HG03175 (cell line): ENCODE measurements around the gene MXD3.
A peak's percentile ranks its signal among the peaks of the same experiment; 100 is the strongest.
"Not testable (repeated sequence)": the region's sequence is repeated elsewhere in the genome, so short reads cannot be mapped to it uniquely, and the experiment has no call there.

ENCODE experiments used
- ATAC-seq: cut with Tn5 transposase; IDR thresholded peaks from one replicate; pipeline ENCODE4 v1.9.1; 2021; ENCODE audit warnings: mild to moderate bottlenecking, moderate library complexity; ENCODE audit not compliant: unreplicated experiment

The MXD3 gene

DNA sequence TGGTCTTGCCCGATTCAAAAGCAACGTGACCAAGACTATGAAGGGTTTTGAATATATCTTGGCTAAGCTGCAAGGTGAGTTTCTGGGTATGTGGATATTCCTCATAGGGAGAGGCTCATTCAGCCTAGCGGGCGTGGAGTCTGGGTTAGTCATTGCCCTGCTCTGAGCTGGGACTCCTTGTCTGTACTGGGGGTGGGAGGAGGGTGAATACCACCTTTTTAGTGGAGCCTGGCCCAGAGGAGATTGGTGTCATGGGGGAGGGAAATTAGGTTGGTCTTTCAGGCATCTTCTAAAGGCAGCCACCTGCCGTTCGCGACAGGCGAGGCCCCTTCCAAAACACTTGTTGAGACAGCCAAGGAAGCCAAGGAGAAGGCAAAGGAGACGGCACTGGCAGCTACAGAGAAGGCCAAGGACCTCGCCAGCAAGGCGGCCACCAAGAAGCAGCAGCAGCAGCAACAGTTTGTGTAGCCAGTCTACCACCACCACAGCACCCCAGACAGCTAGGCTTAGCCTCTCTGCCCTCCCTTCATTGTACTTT lies 5.5 kb downstream of the MXD3 start:
- not testable (repeated sequence) for ATAC-seq

DNA sequence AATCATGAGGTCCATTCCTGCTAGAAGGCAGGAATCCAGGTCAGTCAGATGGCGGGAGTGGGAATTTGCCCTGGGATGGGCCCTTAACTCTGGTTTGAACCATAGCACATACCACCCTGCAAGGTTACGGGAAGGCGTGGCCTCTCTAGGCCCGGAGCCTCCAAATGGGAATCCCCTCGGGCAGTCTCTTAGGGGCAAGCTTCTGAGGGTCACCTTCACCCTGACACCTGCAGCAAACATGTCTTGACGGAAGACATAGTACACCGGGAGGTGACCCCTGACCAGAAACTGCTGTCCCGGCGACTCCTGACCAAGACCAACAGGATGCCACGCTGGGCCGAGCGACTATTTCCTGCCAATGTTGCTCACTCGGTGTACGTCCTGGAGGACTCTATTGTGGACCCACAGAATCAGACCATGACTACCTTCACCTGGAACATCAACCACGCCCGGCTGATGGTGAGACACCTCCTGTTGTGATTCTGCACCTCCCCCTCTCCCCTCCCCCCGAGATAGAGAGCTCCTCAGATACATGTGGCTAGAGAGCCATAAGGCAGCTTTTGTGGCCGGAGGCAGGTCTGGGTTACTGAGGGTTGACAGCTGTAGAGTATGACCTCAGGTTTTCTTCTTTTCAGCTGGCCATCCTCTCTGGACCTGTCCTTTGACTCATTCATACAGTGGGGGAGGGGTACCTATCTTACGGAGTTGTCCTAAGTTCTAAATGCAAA lies 7.1 kb downstream of the MXD3 start:
- ATAC-seq = no peak

DNA sequence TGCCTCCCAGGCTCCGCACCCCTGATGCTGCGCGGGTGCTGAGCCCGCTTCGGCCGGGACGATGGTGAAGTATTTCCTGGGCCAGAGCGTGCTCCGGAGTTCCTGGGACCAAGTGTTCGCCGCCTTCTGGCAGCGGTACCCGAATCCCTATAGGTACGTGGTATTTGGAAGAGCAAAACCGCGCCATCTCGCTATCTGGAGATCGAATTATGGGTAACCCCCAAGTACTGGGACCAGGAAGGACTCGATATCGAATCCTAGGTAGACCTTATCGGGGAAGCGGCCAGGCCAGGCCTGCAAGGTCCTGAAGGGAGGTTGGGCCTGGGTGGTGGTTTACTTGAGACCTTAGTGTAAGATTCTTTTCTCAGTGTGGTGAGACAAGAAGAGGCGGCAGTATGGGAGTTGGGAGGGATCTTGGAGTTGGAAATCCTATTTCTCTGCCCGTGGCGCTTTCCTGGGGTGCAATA lies 7.7 kb downstream of the MXD3 start:
- ATAC-seq = no peak

DNA sequence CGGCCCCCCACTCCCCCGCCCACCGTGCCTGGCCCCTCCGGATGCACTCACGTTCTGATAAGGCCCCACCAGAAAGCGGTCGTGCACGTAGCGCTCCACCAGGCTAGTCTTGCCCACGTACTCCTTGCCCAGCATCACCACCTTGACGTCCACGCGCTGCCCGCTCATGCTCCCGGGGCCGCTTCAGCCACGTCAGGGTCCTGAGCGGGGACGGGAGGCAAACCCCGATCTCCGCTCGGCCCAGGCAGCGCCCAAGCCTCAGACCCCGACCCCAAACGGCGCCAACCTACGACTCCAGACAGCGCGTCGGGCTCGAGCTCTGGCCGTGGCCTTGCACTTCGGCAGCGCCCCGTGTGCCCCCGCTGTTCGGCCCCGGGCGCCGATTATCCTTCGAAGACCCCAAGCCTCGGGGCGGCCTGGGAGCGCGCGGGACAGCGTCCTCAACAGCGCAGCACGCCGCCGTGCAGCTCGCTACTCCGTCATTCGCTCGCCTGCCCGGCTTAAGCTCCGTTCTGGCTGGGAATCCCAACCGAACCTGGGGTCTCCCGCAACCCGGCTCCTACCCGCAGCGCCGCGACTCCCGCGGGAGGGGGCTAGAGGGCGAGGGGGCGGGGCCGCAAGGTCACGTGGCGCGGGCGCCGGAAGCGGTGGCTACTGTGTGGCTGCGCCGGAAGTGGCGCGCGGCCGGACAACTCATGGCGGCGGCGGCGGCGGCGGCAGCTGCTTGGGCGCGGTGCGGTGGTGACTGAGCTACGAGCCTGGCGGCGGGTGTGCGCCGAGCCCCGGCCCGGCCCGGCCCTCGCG lies 8.4 kb downstream of the MXD3 start, which contains the start of the genes PRELID1 and RAB24:
Gene PRELID1, plus strand, starts transcription at position 679 of the 804 bp plus-strand sequence. CDS start 187 bp downstream, outside the sequence.
Gene RAB24, minus strand, starts transcription at position 599 of the 804 bp plus-strand sequence. Its CDS starts 431 bp downstream, at position 168.
- ATAC-seq = peak; percentile 73

DNA sequence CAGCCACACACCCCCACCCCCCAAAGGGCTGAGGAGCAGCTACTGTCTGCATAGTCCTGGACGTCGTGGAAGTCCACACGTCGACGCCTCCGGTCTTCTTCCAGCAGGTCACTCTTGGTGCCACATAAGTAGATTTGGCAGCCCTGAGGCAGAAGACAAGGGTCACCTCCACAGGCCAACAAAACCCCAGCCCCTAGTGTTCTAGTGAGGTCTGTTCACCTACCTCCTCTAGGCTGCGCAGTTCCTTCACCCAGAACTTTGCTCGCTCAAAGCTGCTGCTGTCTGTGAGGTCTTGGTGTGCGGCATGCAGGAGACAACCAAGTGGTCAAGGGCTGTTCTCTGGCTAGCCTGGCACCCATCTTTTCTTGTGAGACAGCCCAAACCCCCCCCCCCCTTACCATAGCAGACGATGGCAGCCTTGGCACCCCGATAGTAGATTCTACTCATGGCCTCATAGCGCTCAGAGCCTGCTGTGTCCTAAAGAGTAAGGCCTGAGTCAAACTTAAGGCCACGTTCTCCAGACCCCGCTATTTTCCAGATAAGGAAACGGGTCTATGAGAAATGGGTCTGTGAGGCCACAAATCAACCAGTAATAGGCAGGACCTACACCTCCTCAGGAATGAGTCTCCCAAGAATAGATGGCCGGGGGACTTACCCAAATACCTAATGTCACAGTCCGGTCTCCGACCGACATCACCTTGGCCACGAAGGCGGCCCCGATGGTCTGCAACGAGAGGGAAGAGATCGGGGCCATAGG lies 9.2 kb downstream of the MXD3 start:
- ATAC-seq = no peak

DNA sequence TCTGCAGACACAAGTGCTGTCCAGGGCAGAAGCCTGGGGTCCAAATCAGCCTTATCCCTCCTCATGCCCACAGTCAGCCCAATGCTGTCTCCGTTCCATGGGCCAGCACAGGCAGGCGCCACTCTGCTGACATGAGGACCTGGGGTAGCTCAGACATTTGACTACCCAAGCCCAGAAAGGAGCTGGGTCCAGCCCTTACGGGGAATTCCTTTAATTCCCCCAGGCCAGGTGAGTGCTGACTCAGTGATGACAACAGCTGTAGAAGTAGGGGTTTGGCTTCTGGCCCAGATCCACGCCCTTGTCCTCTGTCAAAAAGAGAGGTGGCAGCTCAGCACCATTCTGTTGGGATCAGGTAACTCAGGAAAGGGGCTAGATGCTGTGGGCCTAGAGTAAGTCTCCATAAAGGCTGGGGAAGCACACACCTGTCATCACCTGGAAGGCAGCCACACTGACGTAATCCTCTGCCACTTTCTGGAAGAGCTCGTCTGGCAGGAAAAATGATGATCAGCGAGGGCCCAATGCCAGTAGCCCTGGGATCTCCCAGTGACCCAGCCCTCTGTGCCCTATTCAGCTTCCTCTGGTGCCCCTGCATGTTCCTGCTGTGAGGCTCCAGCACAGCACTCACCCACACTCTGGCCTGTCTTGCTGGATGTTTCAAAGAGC lies 10.1 kb downstream of the MXD3 start:
- no peak for ATAC-seq

DNA sequence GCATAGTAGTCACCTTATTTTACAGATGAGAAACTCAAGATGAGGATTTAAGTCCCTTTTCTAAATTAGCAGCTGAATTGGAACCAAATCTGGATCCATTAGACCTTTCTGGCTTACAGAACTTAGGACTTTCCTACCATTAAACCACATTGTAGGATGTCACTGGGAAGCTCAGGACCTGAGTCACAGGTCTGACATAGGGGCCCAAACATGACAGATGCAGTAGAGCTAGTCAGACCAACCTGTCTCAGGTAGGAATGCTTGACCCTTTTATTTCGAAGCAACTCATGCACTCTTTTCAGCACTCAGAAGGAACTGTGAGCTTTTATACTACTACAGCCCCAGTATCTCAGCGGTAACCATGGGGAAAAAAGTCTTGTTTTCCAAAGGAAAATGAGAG lies 10.7 kb downstream of the MXD3 start:
- ATAC-seq = no peak

DNA sequence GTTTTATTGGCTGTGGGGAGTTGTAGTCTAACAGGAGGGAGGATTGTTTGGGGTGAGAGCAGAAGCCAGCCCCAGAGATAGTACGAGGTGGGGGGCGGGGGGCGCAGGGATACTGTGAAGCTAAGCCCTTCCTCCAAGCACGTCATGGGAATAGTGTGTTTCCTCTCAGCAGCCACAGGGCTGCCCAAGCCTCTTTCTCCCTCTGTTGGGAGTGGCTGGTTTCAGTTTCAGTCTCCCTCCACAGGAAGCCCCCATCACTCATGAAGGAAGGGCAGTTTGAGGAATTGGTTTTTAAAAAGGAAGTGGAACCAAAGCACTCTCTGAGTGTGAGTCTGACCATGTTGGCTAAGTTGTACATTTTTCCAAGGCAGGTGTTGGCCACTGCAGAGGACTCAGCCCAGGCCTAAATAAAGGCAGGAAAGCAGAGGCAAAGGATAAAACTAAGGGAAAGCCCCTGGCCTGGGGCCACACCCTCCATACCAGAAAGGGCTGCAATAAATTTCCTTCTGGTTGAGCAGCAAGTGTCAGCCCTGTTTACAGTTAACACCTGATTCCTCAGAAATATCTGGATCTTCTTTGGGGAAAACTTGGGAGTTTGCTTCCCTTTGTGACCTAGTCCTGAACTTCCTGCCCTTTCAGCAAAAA lies 11.3 kb downstream of the MXD3 start:
- ATAC-seq = peak; percentile 28

DNA sequence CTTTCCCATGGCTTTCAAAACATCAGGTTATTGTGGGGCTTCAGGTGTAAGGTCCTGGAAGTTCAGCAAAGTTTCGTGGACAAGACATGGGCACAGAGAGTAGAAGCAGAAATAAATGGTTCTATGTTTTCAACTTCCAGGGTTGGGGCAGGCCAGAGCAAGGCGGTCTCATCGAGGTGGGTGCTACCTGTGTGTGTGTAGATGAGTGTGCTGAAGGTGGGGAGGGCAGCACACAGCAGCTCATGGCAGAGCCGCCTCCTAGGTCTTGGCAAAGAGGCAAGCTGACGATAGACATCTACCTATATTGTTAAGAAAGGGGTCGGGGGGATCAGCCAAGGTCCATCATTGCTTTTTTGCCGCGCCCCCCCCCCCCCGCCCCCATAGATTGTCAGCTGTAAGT lies 12.0 kb downstream of the MXD3 start:
- no peak for ATAC-seq

DNA sequence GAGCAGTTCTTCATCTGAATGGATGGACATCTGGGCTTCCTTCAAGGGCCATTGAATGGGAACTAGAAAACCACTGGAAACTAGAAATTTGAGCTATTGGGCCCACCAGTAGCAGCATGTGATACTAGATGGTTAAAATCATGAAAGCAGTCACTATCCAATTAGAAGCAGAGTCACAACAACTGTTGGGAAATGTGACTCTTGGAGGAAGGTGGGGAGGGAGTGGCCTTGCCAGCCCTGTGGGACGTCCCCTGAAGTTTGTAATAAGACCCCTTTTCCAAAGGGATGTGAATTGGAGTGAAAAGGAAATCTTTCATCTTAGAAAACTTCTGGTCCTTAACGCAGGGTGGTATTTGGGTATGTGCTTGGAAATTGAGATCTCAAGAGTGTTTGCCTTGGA lies 13.8 kb downstream of the MXD3 start:
- no peak for ATAC-seq

DNA sequence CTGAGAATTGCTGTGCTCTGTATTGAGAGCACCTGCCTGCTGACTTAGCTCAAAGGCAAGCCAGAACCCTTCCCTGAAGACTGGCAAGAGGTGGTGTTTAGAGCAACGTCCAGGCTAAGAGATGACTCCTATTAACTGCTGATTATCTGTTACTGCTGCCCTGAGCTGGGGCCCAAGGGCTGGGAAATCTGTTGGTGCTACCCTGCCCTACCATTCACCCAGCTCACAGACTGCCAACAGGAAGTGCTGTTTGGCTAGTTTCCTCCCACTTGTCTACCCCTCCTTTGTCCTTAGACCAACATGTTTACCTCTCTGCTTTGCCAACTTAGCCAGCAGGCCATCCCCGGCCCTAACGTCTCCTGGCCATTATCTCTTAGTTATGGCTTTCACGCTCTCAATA lies 15.1 kb downstream of the MXD3 start:
- ATAC-seq = no peak

DNA sequence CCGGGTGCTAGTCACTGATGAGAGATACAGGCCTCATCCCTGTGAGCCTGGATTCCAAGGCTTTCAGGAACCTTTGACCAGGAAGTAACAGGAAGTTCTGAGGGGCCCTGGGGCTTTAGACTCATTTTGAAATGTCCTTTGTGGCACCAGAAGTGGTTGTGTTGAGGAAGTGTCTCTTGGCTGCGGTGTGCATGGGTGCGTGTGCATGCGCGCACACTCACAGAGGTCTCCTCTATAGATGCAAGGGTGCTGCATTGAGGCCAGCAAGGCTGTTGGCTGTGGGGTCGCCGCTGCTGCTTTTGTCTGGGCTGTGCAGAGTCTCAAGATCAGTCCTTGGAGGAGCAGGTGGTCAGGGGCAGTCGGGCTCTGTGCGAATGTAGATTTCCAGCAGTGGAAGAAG lies 15.8 kb downstream of the MXD3 start:
- ATAC-seq = no peak

DNA sequence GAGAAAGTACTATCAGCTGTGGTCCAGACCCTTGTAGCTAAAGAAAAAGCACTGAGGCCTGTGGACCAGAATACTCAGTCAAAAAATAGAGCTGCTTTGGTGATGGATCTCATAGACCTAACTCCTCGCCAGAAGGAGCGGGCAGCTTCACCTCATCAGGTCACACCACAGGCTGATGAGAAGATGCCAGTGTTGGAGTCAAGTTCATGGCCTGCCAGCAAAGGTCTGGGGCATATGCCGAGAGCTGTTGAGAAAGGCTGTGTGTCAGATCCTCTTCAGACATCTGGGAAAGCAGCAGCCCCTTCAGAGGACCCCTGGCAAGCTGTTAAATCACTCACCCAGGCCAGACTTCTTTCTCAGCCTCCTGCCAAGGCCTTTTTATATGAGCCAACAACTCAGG lies 17.1 kb downstream of the MXD3 start:
- no peak for ATAC-seq

DNA sequence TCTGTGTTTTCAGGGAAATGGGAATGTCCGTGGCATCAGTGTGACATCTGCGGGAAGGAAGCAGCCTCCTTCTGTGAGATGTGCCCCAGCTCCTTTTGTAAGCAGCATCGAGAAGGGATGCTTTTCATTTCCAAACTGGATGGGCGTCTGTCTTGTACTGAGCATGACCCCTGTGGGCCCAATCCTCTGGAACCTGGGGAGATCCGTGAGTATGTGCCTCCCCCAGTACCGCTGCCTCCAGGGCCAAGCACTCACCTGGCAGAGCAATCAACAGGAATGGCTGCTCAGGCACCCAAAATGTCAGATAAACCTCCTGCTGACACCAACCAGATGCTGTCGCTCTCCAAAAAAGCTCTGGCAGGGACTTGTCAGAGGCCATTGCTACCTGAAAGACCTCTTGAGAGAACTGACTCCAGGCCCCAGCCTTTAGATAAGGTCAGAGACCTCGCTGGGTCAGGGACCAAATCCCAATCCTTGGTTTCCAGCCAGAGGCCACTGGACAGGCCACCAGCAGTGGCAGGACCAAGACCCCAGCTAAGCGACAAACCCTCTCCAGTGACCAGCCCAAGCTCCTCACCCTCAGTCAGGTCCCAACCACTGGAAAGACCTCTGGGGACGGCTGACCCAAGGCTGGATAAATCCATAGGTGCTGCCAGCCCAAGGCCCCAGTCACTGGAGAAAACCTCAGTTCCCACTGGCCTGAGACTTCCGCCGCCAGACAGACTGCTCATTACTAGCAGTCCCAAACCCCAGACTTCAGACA lies 17.7 kb downstream of the MXD3 start:
- no peak for ATAC-seq

DNA sequence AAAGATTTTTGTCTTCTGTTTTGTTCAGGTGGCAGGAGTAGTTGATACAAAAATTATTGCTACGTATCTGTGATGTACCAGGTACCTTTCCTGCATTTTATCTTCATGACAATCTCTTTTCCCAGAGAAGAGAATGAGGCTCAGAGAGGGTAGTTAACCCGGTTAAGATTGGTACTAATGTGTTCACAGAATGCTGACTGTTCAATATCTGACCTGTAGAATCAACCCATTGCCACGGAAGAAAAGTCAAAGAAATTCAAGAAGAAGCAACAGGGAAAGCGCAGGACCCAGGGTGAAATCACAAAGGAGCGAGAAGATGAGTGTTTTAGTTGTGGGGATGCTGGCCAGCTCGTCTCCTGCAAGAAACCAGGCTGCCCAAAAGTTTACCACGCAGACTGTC lies 20.0 kb downstream of the MXD3 start:
- ATAC-seq = no peak

DNA sequence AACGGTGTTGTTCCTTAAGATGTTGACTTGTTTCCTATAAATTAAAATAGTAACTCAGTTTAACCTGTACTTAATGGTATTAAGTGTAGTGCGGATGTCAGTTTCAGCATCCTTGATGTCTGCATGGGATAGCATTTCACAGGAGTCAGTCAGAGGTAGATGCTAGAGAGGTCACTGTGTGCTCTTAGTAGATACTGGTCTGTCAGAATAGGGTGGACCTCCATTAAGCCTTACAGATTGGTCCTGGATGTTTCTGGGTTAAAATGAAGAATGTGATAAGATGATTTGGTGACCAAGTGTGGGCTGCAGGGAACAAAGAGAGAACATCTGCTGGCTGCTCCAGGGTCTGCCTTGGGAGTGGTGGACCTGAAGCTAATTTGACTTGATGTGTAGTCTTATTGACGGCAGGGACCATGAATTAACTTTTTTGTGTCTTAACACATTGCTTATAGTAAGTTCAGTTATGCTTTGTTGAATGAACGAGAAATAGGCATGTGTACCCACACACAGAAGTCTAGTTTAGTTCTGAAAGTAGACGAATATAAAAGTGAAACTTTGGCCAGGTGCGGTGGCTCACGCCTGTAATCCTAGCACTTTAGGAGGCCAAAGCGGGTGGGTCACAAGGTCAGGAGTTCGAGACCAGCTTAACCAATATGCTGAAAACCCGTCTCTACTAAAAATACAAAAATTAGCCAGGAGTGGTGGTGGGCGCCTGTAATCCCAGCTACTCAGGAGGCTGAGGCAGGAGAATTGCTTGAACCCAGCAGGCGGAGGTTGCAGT lies 20.7 kb downstream of the MXD3 start:
- ATAC-seq = no peak

DNA sequence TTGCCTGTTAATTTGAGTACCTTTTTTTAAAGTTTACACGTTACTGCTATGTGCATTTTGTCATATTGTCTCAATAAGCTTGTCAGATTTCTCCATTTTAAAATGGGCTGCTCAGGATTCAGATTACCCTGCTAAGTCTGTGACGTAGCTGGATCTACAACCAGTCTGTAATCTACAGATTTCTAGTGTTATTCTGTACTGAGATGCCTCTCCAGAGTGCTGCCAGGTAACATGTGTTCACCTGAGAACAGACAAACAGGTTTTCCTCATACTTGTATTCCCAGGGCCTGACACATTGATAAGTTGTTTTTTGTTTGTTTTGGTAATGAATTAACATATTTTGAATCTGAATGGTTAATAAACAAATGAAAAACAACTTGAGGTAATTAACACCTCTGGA lies 23.5 kb downstream of the MXD3 start:
- no peak for ATAC-seq

DNA sequence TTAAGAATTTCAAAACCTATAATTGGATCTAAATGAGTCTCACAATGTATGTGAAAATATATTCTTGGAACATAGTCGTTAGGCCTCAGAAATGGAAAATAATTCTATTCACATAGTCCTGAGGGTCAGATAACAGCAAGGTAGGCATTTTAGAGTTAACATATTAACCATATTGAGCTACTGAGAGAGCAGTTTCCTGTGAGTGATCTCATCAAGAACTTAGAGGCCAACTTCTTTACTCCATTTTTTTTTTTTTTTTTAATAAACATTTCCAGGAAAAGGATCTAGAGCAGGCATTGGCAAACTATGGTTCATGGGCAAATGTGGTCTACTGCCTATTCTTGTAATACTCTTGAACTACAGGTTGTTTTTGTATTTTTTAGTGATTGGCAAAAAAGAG lies 34.8 kb downstream of the MXD3 start:
- no peak for ATAC-seq

DNA sequence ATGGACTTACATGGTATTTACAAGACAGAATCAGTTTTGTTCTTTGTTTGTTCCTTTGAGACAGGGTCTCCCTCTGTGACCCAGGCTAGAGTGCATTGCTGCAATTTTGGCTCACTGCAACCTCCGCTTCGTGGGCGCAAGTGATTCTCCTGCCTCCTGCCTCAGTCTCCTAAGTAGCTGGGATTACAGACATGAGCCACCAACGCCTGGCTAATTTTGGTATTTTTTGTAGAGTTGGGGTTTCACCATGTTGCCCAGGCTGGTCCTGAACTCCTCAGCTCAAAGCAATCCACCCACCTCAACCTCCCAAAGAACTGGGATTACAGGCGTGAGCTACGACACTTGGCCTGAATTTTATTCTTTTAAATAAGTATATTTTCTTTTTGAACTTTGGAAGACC lies 35.8 kb downstream of the MXD3 start:
- ATAC-seq = no peak
